ENCODE results near the gene GSTA3.
"Not testable (repeated sequence)": the region's sequence is repeated elsewhere in the genome, so short reads cannot be mapped to it uniquely, and the experiment has no call there.

The GSTA3 gene

GRCh38 chr6:52909531-52909930, at the start of gene GSTA3:
GSTA3 (minus strand) TSS chr6:52909698; CDS start chr6:52905834, 3,864 bp downstream.
- no peak for DNase-seq

GRCh38 chr6:52958546-52959255, 49.2 kb upstream of the GSTA3 start:
- intact Hi-C loops (cut with DNase I), result no loop called here
- no peak for DNase-seq

More at GRCh38 chr6:52909531-52909930, at the start of gene GSTA3:
- intact Hi-C loops (cut with DNase I), result no loop called here

- intact Hi-C loops (cut with DNase I), result no loop called here
- DNase-seq, result no peak
Measured at GRCh38 chr6:52955871-52956270, 46.4 kb upstream of the GSTA3 start.

- DNase-seq, result no peak
- intact Hi-C loops (cut with DNase I), result no loop called here
Measured at GRCh38 chr6:52953911-52954839, 44.7 kb upstream of the GSTA3 start.

GRCh38 chr6:52946306-52946705, 36.8 kb upstream of the GSTA3 start:
- intact Hi-C loops (cut with DNase I), result no loop called here
- no peak for DNase-seq

- DNase-seq; intact Hi-C loops (cut with DNase I): not testable (repeated sequence)
Measured at GRCh38 chr6:52942821-52943220, 33.3 kb upstream of the GSTA3 start.

- intact Hi-C loops (cut with DNase I), result no loop called here
Measured at GRCh38 chr6:52942221-52942620, 32.7 kb upstream of the GSTA3 start.

GRCh38 chr6:52937908-52938307, 28.4 kb upstream of the GSTA3 start:
- intact Hi-C loops (cut with DNase I), result no loop called here
- DNase-seq, result no peak

More at GRCh38 chr6:52942221-52942620, 32.7 kb upstream of the GSTA3 start:
- DNase-seq, result no peak

- intact Hi-C loops (cut with DNase I), result no loop called here
- no peak for DNase-seq
Measured at GRCh38 chr6:52933778-52934177, 24.3 kb upstream of the GSTA3 start.

GRCh38 chr6:52931351-52931750, 21.9 kb upstream of the GSTA3 start:
- DNase-seq, result peak in 1 of 42 donors; percentile 5
- intact Hi-C loops (cut with DNase I), result no loop called here

- DNase-seq, result no peak
- intact Hi-C loops (cut with DNase I), result no loop called here
Measured at GRCh38 chr6:52929321-52930164, 20.0 kb upstream of the GSTA3 start.

GRCh38 chr6:52927451-52927850, 18.0 kb upstream of the GSTA3 start:
- intact Hi-C loops (cut with DNase I), result no loop called here

GRCh38 chr6:52925919-52926792, 16.7 kb upstream of the GSTA3 start:
- no peak for DNase-seq
- intact Hi-C loops (cut with DNase I), result no loop called here

More at GRCh38 chr6:52927451-52927850, 18.0 kb upstream of the GSTA3 start:
- DNase-seq, result no peak

- intact Hi-C loops (cut with DNase I), result no loop called here
- no peak for DNase-seq
Measured at GRCh38 chr6:52925042-52925441, 15.5 kb upstream of the GSTA3 start.

GRCh38 chr6:52923689-52924088, 14.2 kb upstream of the GSTA3 start:
- DNase-seq; intact Hi-C loops (cut with DNase I): not testable (repeated sequence)

- no peak for DNase-seq
- intact Hi-C loops (cut with DNase I), result no loop called here
Measured at GRCh38 chr6:52922161-52922560, 12.7 kb upstream of the GSTA3 start.

GRCh38 chr6:52921743-52922142, 12.2 kb upstream of the GSTA3 start:
- intact Hi-C loops (cut with DNase I), result no loop called here
- DNase-seq, result no peak

GRCh38 chr6:52919511-52919910, 10.0 kb upstream of the GSTA3 start:
- DNase-seq; intact Hi-C loops (cut with DNase I): not testable (repeated sequence)

All from head of caudate nucleus (tissue), 42 donors.